HepG2 (cell line): ENCODE data around the gene TNFSF9. TPM values are rescaled to one million over a fixed set of nuclear protein-coding genes. Genes with fewer than 3 reads are reported as not detected.

Source experiments
- ATAC-seq: fragments of 200-7000 bp; cut with Tn5 transposase; 3 replicates; pipeline ENCODE4 v1.9.1; 2020; ENCODE audit warnings: mild to moderate bottlenecking, moderate library complexity
- BruUV-seq: library from RNA; stranded (reverse); fragments of 400-500 nt; replicated peaks from 2 replicates; lab custom pipeline; 2021; lab: Mats Ljungman, UMichigan
- CTCF ChIA-PET: fragments of 300-600 bp; formaldehyde crosslinking; extraction: SDS; loops from one replicate; lab custom pipeline; 2021; ENCODE audit warnings: low total read pairs, inconsistent platforms, low intra/inter-chr PET ratio; lab: Yijun Ruan, JAX
- POLR2A ChIA-PET: fragments of 350-600 bp; sonication (Branson Sonifier 250); formaldehyde crosslinking; loops from one replicate; lab custom pipeline; 2020; ENCODE audit warnings: antibody characterized with exemption, inconsistent platforms; lab: Yijun Ruan, JAX
- DNase-seq: peaks from one replicate; pipeline ENCODE4 v3.0.0-alpha.2; 2015; ENCODE audit warnings: low spot score
- FAIRE-seq: peaks from 3 replicates; lab custom pipeline; 2011; peaks lifted over from hg19 to GRCh38; lab: Jason Lieb, UNC
- H2AFZ ChIP-seq: one replicate; pipeline ENCODE4 v1.6.1; 2011; ENCODE audit warnings: low read length, inconsistent platforms
- H3K27ac ChIP-seq: fragments of 300-600 bp; 3 replicates; pipeline ENCODE4 v1.8.0; 2011; ENCODE audit warnings: mixed run types, mild to moderate bottlenecking, mixed read lengths, low read length, inconsistent platforms; ENCODE audit not compliant: insufficient read depth; ENCODE audit errors: extremely low read length
- H3K27me3 ChIP-seq, 2 experiments: fragments of 200-600 bp in 1 of 2; 2 replicates in 1 of 2; 3 replicates in 1 of 2; pipeline versions ENCODE4 v1.6.0 to v1.8.0; 2011; ENCODE audit warnings: low read length in 2 of 2, mild to moderate bottlenecking in 2 of 2, moderate library complexity in 2 of 2, inconsistent platforms in 1 of 2; ENCODE audit not compliant: insufficient read depth in 2 of 2, control insufficient read depth in 1 of 2
- H3K36me3 ChIP-seq, 2 experiments: fragments of 200-600 bp in 1 of 2; replicated peaks in 1 of 2; 2 replicates in 1 of 2; 3 replicates in 1 of 2; pipeline versions ENCODE4 v1.5.1 to v1.8.0; 2011; ENCODE audit warnings: low read length in 2 of 2, inconsistent platforms in 1 of 2; ENCODE audit not compliant: insufficient read depth in 2 of 2, control insufficient read depth in 1 of 2
- H3K4me1 ChIP-seq: 2 replicates; pipeline ENCODE4 v1.5.1; 2012; ENCODE audit warnings: low read length, inconsistent platforms; ENCODE audit not compliant: insufficient read depth
- H3K4me2 ChIP-seq: 2 replicates; pipeline ENCODE4 v1.6.0; 2011; ENCODE audit warnings: low read depth, low read length, inconsistent platforms
- H3K4me3 ChIP-seq, 3 experiments: fragments of 200-600 bp in 1 of 3; sonication (generic), shearing (Covaris generic) in 1 of 3; replicated peaks in 1 of 3; 2 replicates each; pipeline ENCODE4 v1.5.1; 2011 to 2016; ENCODE audit warnings: low read length in 3 of 3, inconsistent platforms in 2 of 3, low read depth in 2 of 3, mild to moderate bottlenecking in 2 of 3, control low read depth in 1 of 3, mixed read lengths in 1 of 3; ENCODE audit not compliant: insufficient read depth in 1 of 3
- H3K79me2 ChIP-seq: one replicate; pipeline ENCODE4 v1.6.1; 2011; ENCODE audit warnings: low read length, inconsistent platforms; ENCODE audit not compliant: insufficient read depth
- H3K9ac ChIP-seq: 2 replicates; pipeline ENCODE4 v1.6.0; 2011; ENCODE audit warnings: mild to moderate bottlenecking, low read depth, low read length, inconsistent platforms; ENCODE audit not compliant: insufficient read depth
- H3K9me3 ChIP-seq: 2 replicates; pipeline ENCODE4 v1.5.1; 2012; ENCODE audit warnings: mild to moderate bottlenecking, low read length
- H4K20me1 ChIP-seq: 2 replicates; pipeline ENCODE4 v1.6.0; 2011; ENCODE audit warnings: inconsistent platforms, mild to moderate bottlenecking, low read length, moderate library complexity; ENCODE audit not compliant: insufficient read depth
- CREB1 ChIP-seq, 2 experiments: fragments of 450-650 bp in 1 of 2; IDR thresholded peaks; 2 replicates each; pipeline ENCODE4 v1.6.1; 2016 to 2017; ENCODE audit warnings: control low read depth in 1 of 2, mild to moderate bottlenecking in 1 of 2, missing compliant biosample characterization in 1 of 2, missing genetic modification characterization in 1 of 2
- EP300 ChIP-seq, 3 experiments: sonication (generic) in 1 of 3; formaldehyde crosslinking in 1 of 3; IDR thresholded peaks; 2 replicates each; pipeline versions ENCODE4 v1.5.1 to v1.6.1; 2011 to 2020; ENCODE audit warnings: low read depth in 2 of 3, low read length in 2 of 3, borderline replicate concordance in 1 of 3, improper control_type of control experiment in 1 of 3, mild to moderate bottlenecking in 1 of 3, missing genetic modification reagents in 1 of 3, moderate library complexity in 1 of 3
- HOXA5 ChIP-seq: sonication (generic); formaldehyde crosslinking; IDR thresholded peaks from 2 replicates; pipeline ENCODE4 v1.4.0; 2020; ENCODE audit warnings: missing genetic modification reagents
- NFIB ChIP-seq: sonication (generic); formaldehyde crosslinking; IDR thresholded peaks from 2 replicates; pipeline ENCODE4 v1.9.0; 2021; ENCODE audit warnings: missing genetic modification reagents, mild to moderate bottlenecking, borderline replicate concordance
- POLR2A ChIP-seq, 2 experiments: IDR thresholded peaks; 2 replicates each; pipeline ENCODE4 v1.6.1; 2011; ENCODE audit warnings: low read depth in 2 of 2, low read length in 2 of 2, mild to moderate bottlenecking in 1 of 2, moderate library complexity in 1 of 2; ENCODE audit not compliant: insufficient read depth in 1 of 2
- REST ChIP-seq, 2 experiments: IDR thresholded peaks; 2 replicates each; pipeline ENCODE4 v1.6.1; 2011 to 2012; ENCODE audit warnings: low read length in 2 of 2, borderline replicate concordance in 1 of 2, low read depth in 1 of 2, mild to moderate bottlenecking in 1 of 2, moderate library complexity in 1 of 2
- RXRB ChIP-seq: IDR thresholded peaks from 2 replicates; pipeline ENCODE4 v1.6.1; 2016; ENCODE audit warnings: borderline replicate concordance, missing genetic modification reagents, missing compliant biosample characterization
- ZHX2 ChIP-seq, 2 experiments: sonication (generic) in 1 of 2; formaldehyde crosslinking in 1 of 2; IDR thresholded peaks; 2 replicates each; pipeline versions ENCODE4 v1.6.1 to v1.9.0; 2014 to 2022; ENCODE audit warnings: antibody characterized with exemption in 1 of 2, borderline replicate concordance in 1 of 2, inconsistent platforms in 1 of 2, low read depth in 1 of 2, missing genetic modification reagents in 1 of 2
- ZNF101 ChIP-seq: sonication (generic); formaldehyde crosslinking; IDR thresholded peaks from 2 replicates; pipeline ENCODE4 v1.4.0; 2020; ENCODE audit warnings: mild to moderate bottlenecking, low read depth, missing genetic modification reagents, borderline replicate concordance
- ZNF775 ChIP-seq: sonication (generic); formaldehyde crosslinking; IDR thresholded peaks from 2 replicates; pipeline ENCODE4 v1.4.0; 2020; ENCODE audit warnings: missing genetic modification reagents, mild to moderate bottlenecking, moderate library complexity, borderline replicate concordance
- ZNF891 ChIP-seq: sonication (generic); formaldehyde crosslinking; IDR thresholded peaks from 2 replicates; pipeline ENCODE4 v1.5.0; 2020; ENCODE audit warnings: mild to moderate bottlenecking, missing genetic modification reagents
- WGBS: methylation state at CpG from one replicate; pipeline ENCODE4 v1.1.6; 2017; ENCODE audit warnings: low lambda C conversion rate; 5-methylcytosine and 5-hydroxymethylcytosine counted together
- in situ Hi-C: cut with HindIII; loops from 2 replicates; pipeline ENCODE4 v1.10.0; 2017; ENCODE audit warnings: low pct_unique_long_range_greater_than_20kb; ENCODE audit not compliant: extremely low pct_ligation_motif_present
- intact Hi-C: fragments of 100-400 bp; cut with micrococcal nuclease; formaldehyde crosslinking; loops from one replicate; pipeline ENCODE4 v1.10.0; 2022; ENCODE audit not compliant: unreplicated experiment
- polyA plus RNA-seq, 8 experiments: library from polyadenylated mRNA; depleted of rRNA in 3 of 8; stranded (reverse) in 7 of 8; unstranded in 1 of 8; fragments of >200 nt; fragmentation: Illumina TruSeq in 4 of 8; extraction: Trizol in 4 of 8; gene quantifications; 2 replicates each; pipeline versions ENCODE4 v1.2.1 to v1.2.3, GENCODE V29; 2011 to 2016; ENCODE audit warnings: low read depth in 4 of 8, missing spikeins in 1 of 8, mixed read lengths in 1 of 8; ENCODE audit not compliant: insufficient read depth in 1 of 8
- total RNA-seq, 5 experiments: library from RNA; depleted of rRNA; stranded (reverse); fragments of >200 nt; fragmentation: Illumina TruSeq; extraction: Trizol; gene quantifications; 2 replicates each; pipeline ENCODE4 v1.2.3, GENCODE V29; 2016; ENCODE audit warnings: low read depth in 1 of 5

The TNFSF9 gene
- total and polyA plus RNA-seq, 2 of the 13 experiments (the other 11 are each of a cell fraction or from before 2014, with no cell fraction given) = 1.0 to 1.8 TPM

- no peak for TF ChIP-seq REST (IDR thresholded peaks at IDR 0.05; ENCODE audit: borderline replicate concordance in 1 of 2, low read depth in 1 of 2, low read length in 2 of 2)
- TF ChIP-seq, all 625 proteins: peak for 7
These were observed 1.6 kb downstream of the TNFSF9 start (continued) for GRCh38 chr19:6532244-6532999.

GRCh38 chr19:6533000-6533328 is 2.1 kb downstream of the TNFSF9 start:
- Histone ChIP-seq H3K9ac (no peak overlapping the region), H3K4me2 (no peak overlapping the region; the same call in 1 of the 2 replicates), H3K4me1 (peaks cover 58% of the 10 kb centered on the region), H3K27ac (no peak overlapping the region), H3K79me2 (no peaks in the 10 kb centered on the region), H3K4me3 (no peak overlapping the region), H4K20me1 (no peaks in the 10 kb centered on the region), H3K9me3 (no peaks in the 10 kb centered on the region), H3K27me3 (peaks cover 0 to 14% of the 10 kb centered on the region in 2 experiments; a peak in 3 of 5 replicates), H2AFZ (no peak overlapping the region), H3K36me3 (no peaks in the 10 kb centered on the region)
- 70% methylated on average over 3 of the region's 3 CpGs for WGBS
- CTCF ChIA-PET = no interaction called here
- no TSS peak for BruUV-seq
- intact Hi-C loops = no loop called here
- ATAC-seq (no peak), FAIRE-seq (no peak), DNase-seq (no peak)
- POLR2A ChIA-PET = no interaction called here
- in situ Hi-C loops = no loop called here
- no peak for TF ChIP-seq ZNF775 (CRISPR knock-in tag)
- TF ChIP-seq HOXA5 (CRISPR knock-in tag) = no peak
- no peak for TF ChIP-seq CREB1 (IDR thresholded peaks at IDR 0.05)
- no peak for TF ChIP-seq CREB1 (CRISPR knock-in tag; IDR thresholded peaks at IDR 0.05)
- TF ChIP-seq RXRB (CRISPR knock-in tag) = no peak
- TF ChIP-seq POLR2A (IDR thresholded peaks at IDR 0.05; ENCODE audit: insufficient read depth in 1 of 2, low read depth in 2 of 2, low read length in 2 of 2) = no peak
- no peak for TF ChIP-seq NFIB (CRISPR knock-in tag)
- no peak for TF ChIP-seq ZNF101 (CRISPR knock-in tag)
- TF ChIP-seq ZNF891 (CRISPR knock-in tag) = no peak
- no peak for TF ChIP-seq EP300 (IDR thresholded peaks at IDR 0.05; ENCODE audit: low read depth in 2 of 2, low read length in 2 of 2)
- no peak for TF ChIP-seq EP300 (CRISPR knock-in tag; IDR thresholded peaks at IDR 0.05; ENCODE audit: borderline replicate concordance)
- no peak for TF ChIP-seq ZHX2 (IDR thresholded peaks at IDR 0.05; ENCODE audit: low read depth)
- TF ChIP-seq ZHX2 (CRISPR knock-in tag; IDR thresholded peaks at IDR 0.05; ENCODE audit: borderline replicate concordance) = no peak
